Stimulated activated CD8-positive, alpha-beta memory T cell treated with anti-CD3 and anti-CD28 coated beads, Interleukin-12 subunit alpha, Interleukin-12 subunit beta, amount 100 ng/mL, for 1 hour (primary cell): ENCODE results near the gene STARD3.

ENCODE experiments used
- DNase-seq: peaks from one replicate; pipeline ENCODE4 v3.0.0-alpha.2; 2020; ENCODE audit warnings: low read depth

The STARD3 gene

GRCh38 chr17:39660397-39661385 is 23.7 kb downstream of the STARD3 start:
- DNase-seq = no peak

- no peak for DNase-seq
Measured at GRCh38 chr17:39661744-39662541, 25.0 kb downstream of the STARD3 start.

GRCh38 chr17:39662551-39663339 is 25.8 kb downstream of the STARD3 start:
- DNase-seq = no peak

- DNase-seq = no peak
Measured at GRCh38 chr17:39663340-39663687, 26.4 kb downstream of the STARD3 start.

DNA sequence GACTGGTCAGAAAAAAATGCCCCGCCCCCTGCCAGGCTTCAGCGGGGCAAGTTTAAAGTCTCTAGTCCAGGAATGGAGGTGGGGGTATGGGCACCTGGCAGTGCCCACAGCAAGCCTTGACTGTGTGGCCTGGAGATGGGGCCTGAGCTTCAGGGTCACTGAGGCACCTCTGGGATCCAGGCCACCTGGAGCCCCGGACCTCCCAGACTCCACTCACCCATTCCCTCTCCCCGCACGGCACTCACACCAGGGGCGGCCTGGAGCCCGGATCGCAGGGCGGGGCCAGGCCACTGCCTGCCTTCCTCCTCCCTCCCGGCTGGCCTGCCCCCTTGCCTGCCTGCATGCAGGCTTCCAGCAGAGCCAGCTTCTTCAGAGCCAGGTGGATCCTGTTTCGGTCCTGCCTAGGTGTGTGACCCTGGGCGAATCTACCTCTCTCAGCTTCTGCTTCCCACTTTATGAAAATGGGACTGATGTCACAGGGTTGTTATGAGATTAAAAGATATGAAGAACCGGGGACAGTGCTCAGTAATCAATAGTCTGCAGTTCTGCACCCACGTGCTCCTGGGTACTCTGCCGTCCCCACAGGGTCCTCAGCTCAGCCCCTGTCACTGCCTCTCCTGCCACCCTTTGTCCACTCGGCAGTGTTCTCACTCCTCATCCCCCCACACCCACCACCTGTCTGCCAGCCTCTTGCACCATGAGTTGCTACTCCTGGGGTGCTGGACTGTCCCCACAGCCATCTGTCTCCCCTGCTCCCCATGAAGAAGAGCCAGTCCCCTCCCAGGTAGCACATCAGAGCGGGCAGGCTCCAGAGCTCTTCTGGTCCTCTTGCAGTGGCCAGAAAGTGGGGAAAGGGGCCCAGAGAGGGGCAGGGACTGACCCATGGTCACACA is 27.0 kb downstream of the STARD3 start:
- DNase-seq = no peak

DNA sequence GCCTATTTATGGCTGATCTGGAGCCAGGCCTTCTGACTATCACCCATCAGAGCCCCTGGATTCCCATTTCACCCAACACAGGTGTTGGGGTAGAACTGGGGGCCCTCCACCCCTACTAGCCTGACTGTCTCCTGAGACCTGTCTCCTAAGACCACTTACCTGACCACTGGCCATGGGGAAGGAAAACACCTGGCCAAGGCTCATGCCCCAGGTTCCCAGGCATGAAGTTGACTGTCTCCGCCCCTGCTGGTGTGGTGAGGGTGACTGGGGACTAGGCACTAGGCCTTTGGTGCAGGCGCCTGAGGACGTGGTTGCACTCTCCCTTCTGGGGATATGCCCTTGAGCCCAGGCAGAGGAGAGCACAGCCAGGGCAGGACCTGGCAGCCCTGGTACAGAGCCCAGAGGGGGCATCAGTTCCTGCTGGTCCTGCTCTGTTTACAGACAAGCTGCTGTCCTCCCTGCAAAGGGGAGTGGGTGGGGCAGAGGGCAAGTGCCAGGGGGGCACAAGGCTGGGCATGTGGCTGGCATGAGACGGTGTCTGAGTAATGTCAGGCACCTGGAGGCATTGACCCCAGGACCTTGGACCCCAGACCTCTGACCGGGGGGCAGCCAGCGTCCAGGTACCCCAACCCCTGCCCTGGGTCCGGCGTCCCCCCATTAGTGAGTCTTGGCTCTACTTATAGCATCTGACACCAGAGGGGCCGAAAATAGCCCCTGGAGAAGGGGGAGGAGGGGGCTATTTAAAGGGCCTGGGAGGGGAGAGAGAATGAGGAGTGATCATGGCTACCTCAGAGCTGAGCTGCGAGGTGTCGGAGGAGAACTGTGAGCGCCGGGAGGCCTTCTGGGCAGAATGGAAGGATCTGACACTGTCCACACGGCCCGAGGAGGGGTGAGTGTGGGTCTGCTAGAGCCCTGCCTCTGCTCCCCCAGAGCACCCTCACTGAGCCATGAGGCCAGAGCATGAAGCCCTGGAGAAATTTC is 27.9 kb downstream of the STARD3 start, which contains the start of gene TCAP:
TCAP (plus strand) TSS at position 769 of the 981 bp plus-strand sequence; CDS start at position 780, 11 bp downstream.
- DNase-seq = no peak

GRCh38 chr17:39665642-39666224 is 28.8 kb downstream of the STARD3 start:
- DNase-seq = no peak

GRCh38 chr17:39666231-39666600 is 29.3 kb downstream of the STARD3 start:
- DNase-seq = no peak

DNA sequence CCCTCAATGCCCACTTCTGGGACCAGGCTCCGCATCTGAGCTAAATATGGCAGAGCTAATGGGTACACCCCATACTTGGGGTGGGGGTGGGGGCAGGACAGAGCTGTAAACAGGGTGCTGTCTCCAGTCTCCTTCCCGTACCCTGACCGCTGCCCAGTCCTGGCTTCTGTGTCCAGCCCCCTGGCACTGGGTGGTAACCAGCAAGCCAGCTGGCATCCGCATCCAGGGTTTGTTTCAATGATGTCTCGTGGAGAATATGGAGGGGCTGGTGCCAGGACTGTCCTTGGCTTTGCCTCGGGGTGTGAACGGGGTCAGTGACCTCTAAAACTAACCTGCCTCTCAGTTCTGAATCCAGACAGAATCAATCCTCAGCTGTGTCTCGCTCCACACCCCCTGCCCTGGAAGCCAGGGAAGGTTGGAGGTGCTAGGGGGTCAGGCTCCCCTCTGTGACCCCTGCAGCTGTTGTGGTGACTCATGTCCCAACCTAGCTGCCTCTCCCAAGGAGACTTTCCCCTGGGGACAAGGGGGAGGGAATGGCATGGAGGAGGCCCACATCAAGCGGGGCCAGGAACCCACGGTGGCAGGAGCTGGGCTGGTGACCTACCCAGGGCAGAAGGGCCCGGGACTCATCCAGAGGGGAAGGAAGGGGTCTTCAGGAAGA is 29.8 kb downstream of the STARD3 start:
- no peak for DNase-seq

- DNase-seq = no peak
Measured at GRCh38 chr17:39667262-39667944, 30.5 kb downstream of the STARD3 start.

DNA sequence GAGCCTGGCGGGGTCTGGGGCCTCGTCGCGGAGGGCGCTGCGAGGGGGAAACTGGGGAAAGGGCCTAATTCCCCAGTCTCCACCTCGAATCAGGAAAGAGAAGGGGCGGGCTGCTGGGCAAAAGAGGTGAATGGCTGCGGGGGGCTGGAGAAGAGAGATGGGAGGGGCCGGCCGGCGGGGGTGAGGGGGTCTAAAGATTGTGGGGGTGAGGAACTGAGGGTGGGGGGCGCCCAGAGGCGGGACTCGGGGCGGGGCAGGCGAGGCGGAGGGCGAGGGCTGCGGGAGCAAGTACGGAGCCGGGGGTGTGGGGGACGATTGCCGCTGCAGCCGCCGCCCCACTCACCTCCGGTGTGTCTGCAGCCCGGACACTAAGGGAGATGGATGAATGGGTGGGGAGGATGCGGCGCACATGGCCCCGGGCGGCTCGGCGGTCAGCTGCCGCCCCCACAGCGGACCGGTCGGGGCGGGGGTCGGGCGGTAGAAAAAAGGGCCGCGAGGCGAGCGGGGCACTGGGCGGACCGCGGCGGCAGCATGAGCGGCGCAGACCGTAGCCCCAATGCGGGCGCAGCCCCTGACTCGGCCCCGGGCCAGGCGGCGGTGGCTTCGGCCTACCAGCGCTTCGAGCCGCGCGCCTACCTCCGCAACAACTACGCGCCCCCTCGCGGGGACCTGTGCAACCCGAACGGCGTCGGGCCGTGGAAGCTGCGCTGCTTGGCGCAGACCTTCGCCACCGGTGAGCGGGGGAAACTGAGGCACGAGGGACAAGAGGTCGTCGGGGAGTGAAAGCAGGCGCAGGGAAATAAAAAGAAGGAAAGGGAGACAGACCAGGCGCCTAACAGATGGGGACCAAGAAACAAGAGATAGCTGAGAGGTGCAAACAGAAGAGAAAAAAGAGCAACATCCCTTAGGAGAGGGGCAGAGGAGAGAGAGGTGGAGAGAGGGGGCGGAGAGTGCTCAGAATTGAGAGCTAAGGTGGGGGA is 31.3 kb downstream of the STARD3 start, which contains the start of gene PNMT:
PNMT (plus strand) TSS at position 509 of the 980 bp plus-strand sequence; CDS start at position 532, 23 bp downstream.
- DNase-seq = peak; percentile 53

- DNase-seq = no peak
Measured at GRCh38 chr17:39669897-39670735, 33.2 kb downstream of the STARD3 start.

DNA sequence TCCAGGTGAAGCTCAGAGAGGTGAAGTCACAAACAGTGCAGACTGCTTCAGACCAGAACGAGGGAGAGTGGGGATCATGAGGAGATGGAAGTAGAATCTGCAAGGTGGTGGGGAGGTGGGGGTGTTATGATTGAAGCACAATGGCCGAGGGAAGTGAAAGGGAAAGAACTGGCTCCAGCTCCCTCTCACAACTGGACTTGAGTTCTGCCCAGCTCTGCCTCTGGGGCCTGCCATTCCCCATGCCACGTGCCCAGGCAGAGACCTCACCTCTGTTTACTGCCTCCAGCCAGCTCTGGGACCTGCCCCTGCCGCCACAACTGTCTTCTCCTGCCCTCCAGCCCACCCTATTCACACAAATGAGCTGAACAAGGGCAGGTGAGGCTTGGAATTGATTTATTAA is 33.8 kb downstream of the STARD3 start:
- DNase-seq = no peak

- no peak for DNase-seq
Measured at GRCh38 chr17:39671651-39672521, 34.9 kb downstream of the STARD3 start.
